Vagina (tissue), 2 donors: Measurements from ENCODE around the gene C12orf57.
A peak's percentile ranks its signal among the peaks of the same experiment; 100 is the strongest.

Source experiments
- POLR2A ChIP-seq, 2 donors: fragments of 450-650 bp; IDR thresholded peaks; one replicate each; pipeline ENCODE4 v1.6.1; 2017; ENCODE audit warnings: antibody characterized with exemption in 2 of 2, mild to moderate bottlenecking in 2 of 2, moderate library complexity in 2 of 2
- POLR2AphosphoS5 ChIP-seq, 2 donors: sonication (generic); formaldehyde crosslinking; IDR thresholded peaks; one replicate each; pipeline ENCODE4 v1.9.0; 2017; ENCODE audit warnings: antibody characterized with exemption in 2 of 2, mild to moderate bottlenecking in 2 of 2, low read depth in 1 of 2; ENCODE audit not compliant: insufficient read depth in 1 of 2
- TF ChIP-seq, protein P1 (sequence below), 3 experiments: fragments of 450-650 bp in 2 of 3; fragments of 200-600 bp in 1 of 3; sonication (generic) in 1 of 3; IDR thresholded peaks; one replicate each; pipeline ENCODE4 v1.5.1; 2017 to 2019; ENCODE audit warnings: antibody characterized with exemption in 3 of 3, mild to moderate bottlenecking in 2 of 3, moderate library complexity in 2 of 3

DNA sequence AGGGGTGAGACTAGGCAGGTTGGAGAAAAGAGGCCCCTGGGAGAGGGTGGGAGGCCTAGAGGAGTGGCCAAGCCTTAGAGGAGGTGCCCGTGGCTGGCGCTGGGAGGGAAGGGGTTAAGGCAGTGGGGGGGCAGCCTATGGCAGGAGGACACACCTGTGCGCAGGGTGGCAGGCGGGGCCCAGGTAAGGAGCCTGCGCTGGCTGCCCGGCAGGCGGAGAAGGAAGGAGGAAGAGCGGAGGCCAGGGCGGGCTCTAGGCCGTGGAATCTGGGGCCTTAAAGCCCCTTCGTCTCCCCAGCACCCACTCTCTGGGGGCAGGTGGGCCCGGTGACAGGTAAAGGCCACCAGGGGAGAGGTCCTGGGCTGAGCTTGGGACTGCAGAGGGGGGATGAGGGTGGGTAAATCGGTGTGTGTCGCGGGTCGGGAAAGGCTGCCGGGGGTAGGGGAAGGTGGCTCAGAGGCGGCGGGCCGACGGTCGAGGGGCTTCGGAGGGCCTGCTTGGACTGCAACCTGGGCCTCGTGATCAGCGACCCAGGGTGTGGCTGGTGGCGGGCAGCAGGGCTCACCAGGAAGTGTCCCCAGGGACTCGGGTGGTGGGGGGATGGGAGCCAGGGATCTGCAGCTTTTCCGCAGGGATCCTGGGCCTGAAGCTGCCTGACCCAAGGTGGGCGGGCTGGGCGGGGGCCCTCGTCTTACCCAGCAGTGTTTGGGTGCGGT lies 19.4 kb downstream of the C12orf57 start:
- TF ChIP-seq, protein P1, sequence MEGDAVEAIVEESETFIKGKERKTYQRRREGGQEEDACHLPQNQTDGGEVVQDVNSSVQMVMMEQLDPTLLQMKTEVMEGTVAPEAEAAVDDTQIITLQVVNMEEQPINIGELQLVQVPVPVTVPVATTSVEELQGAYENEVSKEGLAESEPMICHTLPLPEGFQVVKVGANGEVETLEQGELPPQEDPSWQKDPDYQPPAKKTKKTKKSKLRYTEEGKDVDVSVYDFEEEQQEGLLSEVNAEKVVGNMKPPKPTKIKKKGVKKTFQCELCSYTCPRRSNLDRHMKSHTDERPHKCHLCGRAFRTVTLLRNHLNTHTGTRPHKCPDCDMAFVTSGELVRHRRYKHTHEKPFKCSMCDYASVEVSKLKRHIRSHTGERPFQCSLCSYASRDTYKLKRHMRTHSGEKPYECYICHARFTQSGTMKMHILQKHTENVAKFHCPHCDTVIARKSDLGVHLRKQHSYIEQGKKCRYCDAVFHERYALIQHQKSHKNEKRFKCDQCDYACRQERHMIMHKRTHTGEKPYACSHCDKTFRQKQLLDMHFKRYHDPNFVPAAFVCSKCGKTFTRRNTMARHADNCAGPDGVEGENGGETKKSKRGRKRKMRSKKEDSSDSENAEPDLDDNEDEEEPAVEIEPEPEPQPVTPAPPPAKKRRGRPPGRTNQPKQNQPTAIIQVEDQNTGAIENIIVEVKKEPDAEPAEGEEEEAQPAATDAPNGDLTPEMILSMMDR (IDR thresholded peaks at IDR 0.05) = no peak
- TF ChIP-seq POLR2AphosphoS5 (IDR thresholded peaks at IDR 0.05; ENCODE audit: insufficient read depth in 1 of 2, low read depth in 1 of 2) = peak in 1 of 2 donors; percentile 59
- TF ChIP-seq POLR2A (IDR thresholded peaks at IDR 0.05) = peak in 1 of 2 donors; percentile 14
